ENCODE results near the gene IL18RAP.

IL18RAP gene

GRCh38 chr2:102423368-102423767 is 408 bp downstream of the IL18RAP start:
- Histone ChIP-seq H3K27me3 (replicated peaks) (peaks cover 9% of the 10 kb centered on the region), H3K27ac (no peak overlapping the region), H3K4me3 (ENCODE audit: low read depth, low read length) (no peak overlapping the region), H3K36me3 (replicated peaks) (no peaks in the 10 kb centered on the region)
- TF ChIP-seq CTCF (IDR thresholded peaks at IDR 0.05; ENCODE audit: low read depth, low read length, missing control alignments) = no peak
- DNase-seq = no peak
- in situ Hi-C loops (cut with HindIII; ENCODE audit: low pct_ligation_motif_present, low sequenced_read_pairs) = no loop called here

- no peak for TF ChIP-seq CTCF (IDR thresholded peaks at IDR 0.05; ENCODE audit: low read depth, low read length, missing control alignments)
- Histone ChIP-seq H3K27me3 (replicated peaks) (peaks cover 9% of the 10 kb centered on the region), H3K27ac (no peak overlapping the region), H3K36me3 (replicated peaks) (no peaks in the 10 kb centered on the region), H3K4me3 (ENCODE audit: low read depth, low read length) (no peak overlapping the region)
- no peak for DNase-seq
- in situ Hi-C loops (cut with HindIII; ENCODE audit: low pct_ligation_motif_present, low sequenced_read_pairs) = no loop called here
These were observed 1.8 kb downstream of the IL18RAP start for GRCh38 chr2:102424754-102425153.

- Histone ChIP-seq H3K36me3 (replicated peaks) (no peaks in the 10 kb centered on the region), H3K27ac (no peak overlapping the region), H3K27me3 (replicated peaks) (peaks cover 5% of the 10 kb centered on the region), H3K4me3 (ENCODE audit: low read depth, low read length) (no peak overlapping the region)
- DNase-seq = no peak
- in situ Hi-C loops (cut with HindIII; ENCODE audit: low pct_ligation_motif_present, low sequenced_read_pairs) = no loop called here
- no peak for TF ChIP-seq CTCF (IDR thresholded peaks at IDR 0.05; ENCODE audit: low read depth, low read length, missing control alignments)
These were observed 2.6 kb downstream of the IL18RAP start for GRCh38 chr2:102425441-102426132.

- no peak for DNase-seq
- in situ Hi-C loops (cut with HindIII; ENCODE audit: low pct_ligation_motif_present, low sequenced_read_pairs) = no loop called here
- H3K36me3 ChIP-seq (replicated peaks) = no peaks in the 10 kb centered on the region
- H3K27me3 ChIP-seq (replicated peaks) = no peaks in the 10 kb centered on the region
- H3K4me3 ChIP-seq (ENCODE audit: low read depth, low read length) = no peak overlapping the region
- no peak overlapping the region for H3K27ac ChIP-seq
- no peak for TF ChIP-seq CTCF (IDR thresholded peaks at IDR 0.05; ENCODE audit: low read depth, low read length, missing control alignments)
These were observed 4.3 kb downstream of the IL18RAP start for GRCh38 chr2:102427249-102427648.

- Histone ChIP-seq H3K4me3 (ENCODE audit: low read depth, low read length) (no peak overlapping the region), H3K27ac (no peak overlapping the region), H3K27me3 (replicated peaks) (no peaks in the 10 kb centered on the region), H3K36me3 (replicated peaks) (no peaks in the 10 kb centered on the region)
- TF ChIP-seq CTCF (IDR thresholded peaks at IDR 0.05; ENCODE audit: low read depth, low read length, missing control alignments) = no peak
- in situ Hi-C loops (cut with HindIII; ENCODE audit: low pct_ligation_motif_present, low sequenced_read_pairs) = no loop called here
- no peak for DNase-seq
These were observed 5.6 kb downstream of the IL18RAP start for GRCh38 chr2:102428573-102428972.

- in situ Hi-C loops (cut with HindIII; ENCODE audit: low pct_ligation_motif_present, low sequenced_read_pairs) = no loop called here
These were observed 9.4 kb downstream of the IL18RAP start for GRCh38 chr2:102432386-102432785.

More at GRCh38 chr2:102432386-102432785, 9.4 kb downstream of the IL18RAP start:
- Histone ChIP-seq H3K36me3 (replicated peaks) (no peaks in the 10 kb centered on the region), H3K27me3 (replicated peaks) (no peaks in the 10 kb centered on the region), H3K27ac (no peak overlapping the region), H3K4me3 (ENCODE audit: low read depth, low read length) (no peak overlapping the region)
- no peak for DNase-seq
- no peak for TF ChIP-seq CTCF (IDR thresholded peaks at IDR 0.05; ENCODE audit: low read depth, low read length, missing control alignments)

Data from brain microvascular endothelial cell (primary cell).